Measurements from ENCODE around the gene CLMP.

The CLMP gene

GRCh38 chr11:123195188-123196059 lies at the start of gene CLMP:
Gene CLMP (minus strand): TSS chr11:123195248. CDS start chr11:123194940, 308 bp downstream.
- no peak for DNase-seq (ENCODE audit: low read depth)

GRCh38 chr11:123241874-123242543 lies 47.0 kb upstream of the CLMP start:
- no peak for DNase-seq (ENCODE audit: low read depth)

- no peak for DNase-seq (ENCODE audit: low read depth)
Measured at GRCh38 chr11:123241294-123241693, 46.2 kb upstream of the CLMP start.

GRCh38 chr11:123239191-123240150 lies 44.4 kb upstream of the CLMP start:
- DNase-seq (ENCODE audit: low read depth), result no peak

GRCh38 chr11:123238297-123238696 lies 43.2 kb upstream of the CLMP start:
- DNase-seq (ENCODE audit: low read depth), result no peak

- no peak for DNase-seq (ENCODE audit: low read depth)
Measured at GRCh38 chr11:123236879-123237278, 41.8 kb upstream of the CLMP start.

GRCh38 chr11:123235656-123236261 lies 40.7 kb upstream of the CLMP start:
- DNase-seq (ENCODE audit: low read depth), result no peak

- DNase-seq (ENCODE audit: low read depth), result peak; percentile 2
Measured at GRCh38 chr11:123235117-123235655, 40.1 kb upstream of the CLMP start.

DNA sequence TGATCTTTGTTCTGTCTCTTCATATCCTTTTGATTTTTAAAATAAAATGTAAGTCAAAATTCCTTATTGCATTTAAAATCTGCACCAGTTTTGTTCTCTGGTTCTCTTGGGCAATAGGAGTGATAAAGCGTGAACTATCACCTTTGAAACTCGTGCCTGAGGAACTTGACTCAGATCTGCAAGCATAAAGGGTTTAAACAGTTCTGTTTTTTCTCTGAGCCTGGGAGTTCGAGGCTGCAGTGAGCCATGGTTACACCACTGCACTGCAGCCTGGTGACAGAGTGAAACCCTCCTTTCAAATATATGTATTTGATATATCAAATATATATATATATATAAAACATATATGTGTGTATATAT lies 38.9 kb upstream of the CLMP start:
- no peak for DNase-seq (ENCODE audit: low read depth)

DNA sequence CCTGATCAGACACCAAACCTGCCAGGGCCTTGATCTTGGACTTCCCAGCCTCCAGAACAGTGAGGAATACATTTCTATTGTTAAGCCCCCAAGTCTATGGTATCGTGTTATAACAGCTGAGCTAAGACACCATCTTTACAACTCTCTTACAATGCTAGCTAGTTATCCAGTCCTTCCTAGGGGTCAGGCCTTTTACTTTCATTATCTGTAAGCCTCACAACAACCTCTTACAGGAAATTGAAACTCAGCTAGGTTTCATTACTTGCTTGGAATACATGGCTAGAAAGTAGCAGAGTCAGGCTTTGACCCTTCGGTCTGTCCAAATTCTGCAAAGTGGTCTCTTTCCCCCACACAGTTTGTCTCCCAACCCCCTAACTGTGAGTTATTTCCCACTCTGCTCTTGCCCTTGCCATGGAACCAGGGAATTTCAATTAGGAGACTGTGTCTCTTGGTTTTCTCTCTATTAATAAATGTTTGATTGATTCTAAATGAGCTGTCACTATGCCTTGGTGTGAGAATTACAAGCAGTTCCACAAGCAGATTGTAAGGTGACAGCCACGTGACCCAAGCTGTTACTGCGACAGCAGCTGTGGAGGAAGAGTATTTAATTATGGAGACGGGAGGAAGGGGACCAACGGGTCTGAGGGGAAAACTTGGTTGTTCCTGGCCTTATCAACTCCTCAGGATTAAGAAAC lies 38.4 kb upstream of the CLMP start:
- DNase-seq (ENCODE audit: low read depth), result no peak

GRCh38 chr11:123231777-123232176 lies 36.7 kb upstream of the CLMP start:
- no peak for DNase-seq (ENCODE audit: low read depth)

DNA sequence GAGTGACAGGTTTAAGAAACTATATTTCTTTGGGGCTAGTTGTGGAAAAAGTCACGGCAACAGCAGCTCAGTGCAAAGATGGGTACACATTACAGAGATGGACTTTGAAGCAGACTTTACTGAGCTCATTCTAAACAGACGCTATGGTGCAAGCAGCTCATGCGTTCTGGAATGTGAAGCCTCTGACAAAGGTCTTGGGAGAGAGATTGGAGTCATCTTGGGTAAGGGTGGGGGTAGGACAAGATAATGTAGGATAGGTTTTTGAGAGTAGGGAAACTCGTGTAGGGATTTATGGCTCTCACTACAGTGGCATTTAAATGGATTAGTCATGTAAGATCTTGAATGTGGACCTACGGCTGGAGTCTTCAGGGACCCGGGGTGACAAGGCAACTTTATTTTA lies 36.2 kb upstream of the CLMP start:
- DNase-seq (ENCODE audit: low read depth), result no peak

- no peak for DNase-seq (ENCODE audit: low read depth)
Measured at GRCh38 chr11:123230346-123230745, 35.3 kb upstream of the CLMP start.

DNA sequence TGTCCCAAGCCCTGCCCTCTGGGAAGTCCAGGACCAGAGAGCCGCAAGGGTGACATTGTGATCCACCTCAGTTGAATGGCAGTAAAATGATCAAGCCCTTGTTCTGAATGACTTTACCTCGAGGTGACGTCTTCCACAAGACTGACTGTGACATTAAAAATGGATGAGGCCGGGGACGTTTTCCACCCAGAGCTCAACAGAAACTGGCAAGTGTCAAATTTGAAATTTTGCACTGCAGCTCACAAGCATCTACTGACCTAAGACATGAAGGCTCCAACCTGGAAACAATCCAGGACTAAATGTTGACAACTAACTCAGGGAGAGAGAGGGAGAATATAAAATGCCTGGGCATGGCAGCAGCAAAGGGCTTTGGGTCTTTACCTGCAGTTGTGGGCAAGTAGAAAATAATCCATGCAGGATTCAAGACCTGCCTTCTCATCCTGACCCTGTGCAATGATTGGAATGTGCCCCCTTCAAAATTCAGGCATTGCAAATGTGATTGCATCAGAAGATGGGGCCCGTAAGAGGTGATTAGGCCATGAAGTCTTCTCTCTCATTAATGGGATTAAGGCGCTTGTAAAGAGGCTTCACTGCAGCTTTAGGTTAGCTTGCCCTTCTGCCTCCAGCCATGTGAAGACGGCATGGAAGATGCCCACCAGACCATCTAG lies 33.6 kb upstream of the CLMP start:
- no peak for DNase-seq (ENCODE audit: low read depth)

- DNase-seq (ENCODE audit: low read depth), result no peak
Measured at GRCh38 chr11:123227763-123228495, 32.9 kb upstream of the CLMP start.

GRCh38 chr11:123221584-123221983 lies 26.5 kb upstream of the CLMP start:
- no peak for DNase-seq (ENCODE audit: low read depth)

GRCh38 chr11:123221096-123221561 lies 26.1 kb upstream of the CLMP start:
- no peak for DNase-seq (ENCODE audit: low read depth)

DNA sequence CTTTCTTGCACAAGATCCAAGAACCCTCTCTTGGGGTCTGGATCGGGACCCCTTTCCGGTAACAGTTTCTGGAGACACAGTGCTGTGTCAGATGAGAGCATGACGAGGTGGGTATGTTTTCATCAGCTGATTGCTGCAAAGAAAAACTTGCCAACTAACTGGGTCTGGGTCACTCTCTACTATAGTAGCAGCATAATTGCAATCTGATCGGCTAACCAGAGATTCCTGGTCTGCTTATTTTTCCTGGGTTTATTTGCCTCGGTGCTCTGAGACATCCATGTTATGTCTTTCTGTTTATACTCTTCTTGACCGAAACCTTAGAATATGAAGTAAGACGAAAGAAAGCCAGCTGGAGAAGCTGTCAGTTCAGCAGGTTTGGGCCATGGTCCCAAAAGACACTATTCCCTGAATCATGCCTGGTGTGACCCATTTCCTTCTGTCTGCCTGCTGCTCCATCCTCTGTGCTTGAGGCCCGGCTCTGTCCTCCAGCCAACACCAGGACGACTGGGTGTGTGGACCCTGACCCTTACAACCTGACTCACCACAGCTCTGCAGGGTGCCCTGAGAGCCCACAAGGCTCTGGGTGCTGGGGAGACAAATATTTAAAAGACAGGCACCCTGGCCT lies 24.1 kb upstream of the CLMP start:
- DNase-seq (ENCODE audit: low read depth), result no peak

DNA sequence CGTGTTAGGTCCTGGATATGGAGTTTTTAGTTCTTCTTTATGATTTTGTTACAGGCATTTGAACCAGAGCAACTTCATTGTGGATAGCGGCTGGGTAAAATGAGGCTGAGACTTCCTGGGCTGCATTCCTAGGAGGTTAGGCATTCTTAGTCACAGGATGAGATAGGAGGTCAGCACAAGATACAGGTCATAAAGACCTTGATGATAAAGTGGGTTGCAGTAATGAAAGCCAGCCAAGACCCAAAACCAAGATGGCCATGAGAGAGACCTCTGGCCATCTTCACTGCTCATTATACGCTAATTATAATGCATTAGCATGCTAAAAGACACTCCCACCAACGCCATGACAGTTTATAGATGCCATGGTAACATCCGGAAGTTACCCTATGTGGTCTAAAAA lies 23.4 kb upstream of the CLMP start:
- DNase-seq (ENCODE audit: low read depth), result no peak

Data from stimulated activated CD8-positive, alpha-beta memory T cell treated with anti-CD3 and anti-CD28 coated beads, Interleukin-12 subunit alpha, Interleukin-12 subunit beta, amount 100 ng/mL, for 4 hours (primary cell).